GM12864 (cell line): ENCODE measurements around the gene TMEM184A.

Source experiments
- DNase-seq: peaks from one replicate; pipeline ENCODE4 v3.0.0-alpha.2; 2011; ENCODE audit warnings: low read depth
- H3K4me3 ChIP-seq: 2 replicates; pipeline ENCODE4 v1.5.1; 2011; ENCODE audit warnings: mild to moderate bottlenecking, low read depth, low read length, control low read depth
- CTCF ChIP-seq: IDR thresholded peaks from 2 replicates; pipeline ENCODE4 v1.5.1; 2011; ENCODE audit warnings: low read depth, mild to moderate bottlenecking, moderate library complexity, low read length, control low read depth, inconsistent platforms; ENCODE audit errors: missing control alignments

TMEM184A gene

GRCh38 chr7:1590887-1591286 lies 34.9 kb upstream of the TMEM184A start:
- no peak overlapping the region for H3K4me3 ChIP-seq
- no peak for TF ChIP-seq CTCF
- DNase-seq, result no peak

- no peak overlapping the region for H3K4me3 ChIP-seq
- DNase-seq, result no peak
- no peak for TF ChIP-seq CTCF
These were observed 34.5 kb upstream of the TMEM184A start for GRCh38 chr7:1590476-1590875.

DNA sequence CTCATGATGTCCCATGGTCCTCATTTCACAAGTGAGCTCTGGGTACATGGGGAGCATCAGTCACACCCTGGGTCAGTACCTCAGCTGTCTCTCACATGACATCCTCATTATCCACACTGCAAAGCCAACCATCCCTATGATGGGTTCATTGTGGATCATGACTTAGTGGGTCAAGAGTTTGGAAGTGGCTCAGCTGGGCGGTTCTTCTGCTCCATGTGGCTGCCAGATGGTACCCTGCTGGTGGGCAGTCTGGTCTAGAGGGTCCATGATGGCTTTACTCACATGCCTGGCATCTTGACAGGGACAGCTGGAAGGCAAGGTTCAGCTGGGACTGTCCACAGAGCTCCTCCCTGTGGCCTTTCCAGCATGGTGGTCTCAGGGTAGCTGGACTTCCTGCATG lies 33.0 kb upstream of the TMEM184A start:
- no peak overlapping the region for H3K4me3 ChIP-seq
- no peak for TF ChIP-seq CTCF
- no peak for DNase-seq

DNA sequence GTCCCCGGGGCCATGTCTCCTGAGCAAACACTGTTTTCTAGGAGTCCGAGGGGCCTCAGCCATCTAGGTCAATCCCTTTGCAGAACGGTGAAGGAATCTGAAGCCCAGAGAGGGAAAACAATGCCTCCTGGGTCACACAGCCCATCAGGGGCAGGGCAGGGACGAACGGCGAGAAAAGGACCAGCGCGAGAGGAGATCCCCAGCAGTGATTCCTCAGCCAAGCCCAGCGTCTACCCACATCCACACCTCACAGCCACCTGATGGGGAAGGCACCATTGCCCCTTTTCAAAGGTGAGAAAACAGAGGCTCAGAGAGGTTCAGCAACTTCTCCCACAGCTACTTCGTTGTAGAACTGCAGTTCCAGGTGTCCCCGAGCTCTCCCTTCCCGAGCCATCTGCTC lies 31.7 kb upstream of the TMEM184A start:
- DNase-seq, result no peak
- no peak for TF ChIP-seq CTCF
- H3K4me3 ChIP-seq, result no peak overlapping the region

- DNase-seq, result no peak
- no peak overlapping the region for H3K4me3 ChIP-seq
- TF ChIP-seq CTCF, result no peak
These were observed 31.1 kb upstream of the TMEM184A start for GRCh38 chr7:1586827-1587705.

GRCh38 chr7:1586126-1586826 lies 30.3 kb upstream of the TMEM184A start:
- H3K4me3 ChIP-seq, result no peak overlapping the region
- no peak for DNase-seq
- TF ChIP-seq CTCF, result no peak
